HT1080 (cell line): ENCODE measurements around the gene SPPL3. TPM values are rescaled to one million over a fixed set of nuclear protein-coding genes. Genes with fewer than 3 reads are reported as not detected.
"Not testable (repeated sequence)": the region's sequence is repeated elsewhere in the genome, so short reads cannot be mapped to it uniquely, and the experiment has no call there.

Experiments used
- DNase-seq: peaks from one replicate; pipeline ENCODE4 v3.0.0-alpha.2; 2015; ENCODE audit warnings: low read depth
- polyA plus RNA-seq, 2 experiments: library from polyadenylated mRNA; depleted of rRNA; stranded (reverse); fragments of >200 nt; gene quantifications; 2 replicates each; pipeline ENCODE4 v1.2.3, GENCODE V29; 2015
- total RNA-seq: library from RNA; depleted of rRNA; stranded (reverse); fragments of >200 nt; shearing (Covaris generic); gene quantifications from 2 replicates; pipeline ENCODE4 v1.2.3, GENCODE V29; 2014; rRNA removed

SPPL3 gene, protein sequence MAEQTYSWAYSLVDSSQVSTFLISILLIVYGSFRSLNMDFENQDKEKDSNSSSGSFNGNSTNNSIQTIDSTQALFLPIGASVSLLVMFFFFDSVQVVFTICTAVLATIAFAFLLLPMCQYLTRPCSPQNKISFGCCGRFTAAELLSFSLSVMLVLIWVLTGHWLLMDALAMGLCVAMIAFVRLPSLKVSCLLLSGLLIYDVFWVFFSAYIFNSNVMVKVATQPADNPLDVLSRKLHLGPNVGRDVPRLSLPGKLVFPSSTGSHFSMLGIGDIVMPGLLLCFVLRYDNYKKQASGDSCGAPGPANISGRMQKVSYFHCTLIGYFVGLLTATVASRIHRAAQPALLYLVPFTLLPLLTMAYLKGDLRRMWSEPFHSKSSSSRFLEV
- 3.6 and 17.0 TPM in 2 replicates for total RNA-seq
- 57.2 and 57.7 TPM in 2 replicates for polyA plus RNA-seq (2015; cell fraction: cytosol; rRNA removed)
- 17.5 and 30.9 TPM in 2 replicates for polyA plus RNA-seq (2015; cell fraction: nucleus; rRNA removed)

DNA sequence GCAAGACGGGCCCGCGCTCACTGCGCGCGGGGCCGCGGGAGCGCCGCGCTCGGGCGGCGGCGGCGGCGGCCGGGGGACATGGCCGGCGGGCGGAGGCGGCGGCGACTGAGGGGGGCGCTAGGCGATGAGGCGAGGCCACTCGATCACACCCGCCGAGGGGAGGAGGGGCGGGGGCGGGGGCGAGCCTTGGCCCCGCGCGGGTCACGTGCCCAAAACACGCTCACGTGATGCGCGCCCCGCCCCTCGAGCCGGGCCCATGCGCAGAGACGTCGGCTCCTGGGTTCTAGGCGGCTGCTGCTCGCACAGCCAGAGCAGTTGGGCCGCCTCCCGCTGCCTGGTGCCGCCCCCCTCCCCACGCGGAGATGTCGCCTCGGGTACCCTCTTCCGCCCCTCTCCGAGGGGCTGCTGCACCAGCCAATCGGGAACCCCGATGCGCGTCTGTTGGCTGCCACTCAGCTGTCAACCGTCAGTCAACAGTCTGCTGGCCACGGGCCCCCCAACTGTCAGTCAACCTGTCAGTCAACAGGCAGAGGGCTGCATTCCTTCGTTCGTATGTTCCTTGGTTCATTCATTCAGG is at the start of gene SPPL3:
TSS of gene SPPL3 (minus strand) at position 162 of the 577 bp plus-strand sequence. CDS start 491 bp downstream, outside the sequence.
- peak; percentile 81 for DNase-seq

DNA sequence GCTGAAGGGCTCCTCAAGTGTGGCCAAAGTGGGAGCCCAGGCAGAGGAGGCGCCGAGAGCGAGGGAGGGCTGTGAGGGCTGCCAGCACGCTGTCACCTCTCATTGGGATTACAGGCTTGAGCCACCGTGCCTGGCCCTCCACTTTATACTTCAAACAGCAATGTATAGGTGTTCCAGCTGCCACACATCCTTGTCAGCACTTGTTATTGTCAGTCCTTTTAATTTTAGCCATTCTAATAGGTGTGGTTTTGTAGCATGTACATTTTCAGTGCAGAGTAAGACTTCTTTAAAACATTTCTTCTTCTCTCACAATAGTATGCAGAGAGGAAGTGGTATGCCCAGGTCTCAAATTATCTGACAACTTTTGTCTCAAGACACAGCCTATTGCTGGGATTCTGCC is 46.6 kb upstream of the SPPL3 start:
- DNase-seq: no peak

DNA sequence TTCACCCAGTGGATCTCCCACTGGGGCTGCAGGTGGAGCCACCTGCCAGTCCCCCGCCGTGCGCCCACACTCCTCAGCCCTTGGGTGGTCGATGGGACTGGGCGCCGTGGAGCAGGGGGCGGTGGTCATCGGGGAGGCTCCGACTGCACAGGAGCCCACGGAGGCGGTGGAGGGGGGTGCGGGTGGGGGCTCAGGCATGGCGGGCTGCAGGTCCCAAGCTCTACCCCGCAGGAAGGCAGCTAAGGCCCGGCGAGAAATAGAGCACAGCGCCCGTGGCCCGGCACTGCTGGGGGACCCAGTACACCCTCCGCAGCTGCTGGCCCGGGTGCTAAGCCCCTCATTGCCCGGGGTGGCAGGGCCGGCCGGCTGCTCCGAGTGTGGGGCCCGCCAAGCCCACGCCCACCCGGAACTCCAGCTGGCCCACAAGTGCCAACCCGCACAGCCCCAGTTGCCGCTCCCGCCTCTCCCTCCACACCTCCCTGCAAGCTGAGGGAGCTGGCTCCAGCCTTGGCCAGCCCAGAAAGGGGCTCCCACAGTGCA is 46.2 kb upstream of the SPPL3 start:
- not testable (repeated sequence) for DNase-seq

GRCh38 chr12:120945516-120945915 is 41.4 kb upstream of the SPPL3 start:
- not testable (repeated sequence) for DNase-seq

DNA sequence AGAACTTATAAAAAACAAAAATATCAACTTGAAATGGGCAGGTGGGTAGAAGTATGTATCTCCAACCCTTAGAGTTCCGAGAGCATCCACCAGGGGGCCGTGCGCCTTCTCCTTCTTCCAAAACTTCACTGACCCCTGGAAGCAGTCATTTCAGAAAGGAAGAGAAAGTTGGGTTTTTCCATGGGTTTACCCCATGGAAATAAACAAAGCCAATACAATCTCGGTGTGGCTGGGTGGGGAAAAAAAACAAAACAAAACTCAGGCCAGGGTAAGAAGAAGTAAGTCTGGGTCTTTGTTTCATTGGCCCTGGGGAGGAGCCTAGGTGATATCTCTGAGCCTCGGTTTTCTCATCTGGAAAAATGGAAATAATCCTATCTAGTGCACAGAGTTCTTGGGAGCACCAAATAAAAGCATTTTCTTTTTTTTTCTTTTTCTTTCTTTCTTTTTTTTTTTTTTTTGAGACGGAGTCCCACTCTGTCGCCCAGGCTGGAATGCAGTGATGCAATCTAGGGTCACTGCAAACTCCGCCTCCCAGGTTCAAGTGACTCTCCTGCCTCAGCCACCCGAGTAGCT is 40.6 kb upstream of the SPPL3 start:
- DNase-seq: peak; percentile 45

GRCh38 chr12:120943482-120943881 is 39.3 kb upstream of the SPPL3 start:
- no peak for DNase-seq

DNA sequence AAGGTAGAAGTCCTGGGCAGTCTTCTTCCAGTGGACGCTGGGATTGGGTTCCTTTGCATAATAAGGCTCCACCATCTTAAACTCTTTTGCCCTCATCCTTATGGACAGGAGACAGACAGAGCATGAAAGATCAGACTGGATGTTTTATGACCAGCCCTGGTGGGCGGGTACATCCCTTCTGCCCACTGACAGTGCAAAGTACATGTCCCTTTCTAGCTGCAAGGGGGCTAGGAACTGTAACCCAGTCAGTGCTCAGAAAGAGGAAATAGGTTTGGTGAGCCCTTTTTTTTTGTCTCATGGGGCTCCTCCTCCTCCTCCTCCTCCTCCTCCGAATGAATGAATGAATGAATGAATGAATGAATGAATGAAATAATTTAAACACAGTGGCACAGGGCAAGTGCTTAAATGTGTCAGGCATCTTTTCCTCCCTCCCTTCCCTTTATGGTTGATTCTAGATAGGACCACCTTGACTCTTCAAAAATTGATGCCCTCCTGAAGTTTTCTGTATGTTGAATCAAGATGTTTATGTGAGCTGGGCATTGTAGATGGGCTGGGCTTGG is 37.8 kb upstream of the SPPL3 start:
- no peak for DNase-seq

- no peak for DNase-seq
Observed at GRCh38 chr12:120941412-120941811, 37.3 kb upstream of the SPPL3 start.

- DNase-seq: peak; percentile 25
Observed at GRCh38 chr12:120940799-120941198, 36.6 kb upstream of the SPPL3 start.

DNA sequence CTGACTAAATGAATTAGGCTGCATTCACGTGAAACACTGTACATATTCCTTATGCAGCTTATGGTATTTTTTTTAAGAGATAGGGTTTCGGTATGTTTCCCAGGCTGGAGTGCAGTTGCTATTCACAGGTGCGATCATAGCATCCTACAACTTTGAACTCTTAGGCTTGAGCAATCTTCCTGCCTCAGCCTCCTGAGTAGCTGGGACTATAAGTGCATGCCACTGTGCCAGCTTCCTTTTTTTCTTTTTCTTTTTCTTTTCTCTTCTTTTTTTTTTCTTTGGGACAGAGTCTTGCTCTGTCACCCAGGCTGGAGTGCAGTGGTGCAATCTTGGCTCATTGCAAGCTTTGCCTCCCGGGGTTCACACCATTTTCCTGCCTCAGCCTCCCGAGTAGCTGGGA is 35.8 kb upstream of the SPPL3 start:
- no peak for DNase-seq

DNA sequence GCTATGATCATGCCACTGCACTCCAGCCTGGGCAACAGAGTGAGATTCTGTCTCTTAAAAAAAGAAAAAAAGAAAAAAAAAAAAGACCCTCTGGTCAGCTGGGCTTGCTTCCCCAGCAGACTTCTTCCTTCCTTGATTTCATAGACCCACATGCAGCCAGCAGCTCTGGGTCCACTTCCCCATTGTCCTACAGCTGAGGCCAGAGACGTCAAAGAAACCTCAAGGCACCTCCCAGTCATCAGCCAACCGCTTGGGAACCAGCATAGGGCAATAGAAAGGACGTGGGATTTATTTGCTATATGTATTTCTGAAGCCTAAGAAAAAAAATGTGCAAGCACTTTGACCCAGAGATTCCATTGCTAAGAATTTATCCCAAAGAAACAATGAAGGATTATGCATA is 35.4 kb upstream of the SPPL3 start:
- DNase-seq: no peak

- no peak for DNase-seq
Observed at GRCh38 chr12:120938496-120938895, 34.3 kb upstream of the SPPL3 start.

DNA sequence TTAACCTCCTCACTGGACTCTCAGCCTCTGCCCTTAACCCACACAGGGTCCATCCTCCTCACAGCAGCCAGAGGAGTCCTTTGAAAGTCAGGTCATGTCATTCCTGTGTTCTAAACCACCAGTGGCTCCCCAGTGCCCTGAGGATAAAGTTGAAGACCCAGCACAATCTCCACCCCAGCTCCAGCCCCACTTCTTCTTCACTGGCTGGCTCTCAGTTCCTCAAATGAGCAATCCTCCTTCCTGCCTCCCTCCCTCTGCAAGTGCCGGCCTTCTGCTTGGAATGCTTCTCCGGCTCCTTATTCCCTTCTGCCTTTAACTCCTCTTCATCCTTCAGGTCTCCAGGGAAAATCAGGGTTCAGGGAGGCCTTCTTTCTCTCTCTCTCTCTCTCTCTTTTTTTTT is 32.0 kb upstream of the SPPL3 start:
- DNase-seq: no peak

DNA sequence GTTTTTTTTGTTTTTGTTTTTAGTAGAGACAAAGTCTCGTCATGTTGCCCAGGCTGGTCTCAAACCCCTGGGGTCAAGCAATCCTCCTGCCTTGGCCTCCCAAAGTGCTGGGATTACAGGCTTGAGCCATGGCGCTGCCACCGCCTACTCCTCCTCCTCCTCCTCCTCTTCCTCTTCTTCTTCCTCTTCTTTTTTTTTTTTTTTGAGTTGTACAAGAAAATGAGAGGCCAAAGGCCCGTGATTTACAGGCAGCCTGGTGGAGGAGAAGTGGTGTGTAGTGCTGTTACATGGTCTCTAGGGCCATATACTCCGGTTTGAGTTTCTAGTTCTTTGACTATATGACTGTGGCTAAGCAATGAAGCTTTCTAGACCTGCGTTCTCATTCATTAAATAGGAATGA is 29.6 kb upstream of the SPPL3 start:
- DNase-seq: no peak

GRCh38 chr12:120932956-120933526 is 28.9 kb upstream of the SPPL3 start:
- no peak for DNase-seq

GRCh38 chr12:120932058-120932457 is 27.9 kb upstream of the SPPL3 start:
- DNase-seq: no peak

DNA sequence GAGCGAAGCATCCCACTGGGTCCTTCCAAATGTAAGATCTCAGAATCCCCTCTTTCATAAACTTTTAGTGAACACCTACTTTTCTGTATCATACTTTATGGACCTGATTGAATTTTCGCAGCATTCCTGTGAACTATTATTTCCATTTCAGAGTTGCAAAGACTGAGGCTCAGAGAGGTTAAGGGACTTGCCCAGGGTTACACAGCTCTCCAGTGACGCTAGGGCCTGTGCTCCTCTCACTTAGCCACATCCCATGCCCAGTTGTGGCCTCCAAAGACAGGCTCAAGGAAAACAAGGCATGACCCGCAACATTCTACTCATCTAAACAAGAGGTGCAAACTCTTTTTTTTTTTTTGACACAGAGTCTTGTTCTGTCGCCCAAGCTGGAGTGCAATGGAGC is 25.9 kb upstream of the SPPL3 start:
- DNase-seq: no peak

- DNase-seq: no peak
Observed at GRCh38 chr12:120928864-120929652, 24.9 kb upstream of the SPPL3 start.

GRCh38 chr12:120925740-120926563 is 21.8 kb upstream of the SPPL3 start:
- DNase-seq: no peak

GRCh38 chr12:120922279-120922678 is 18.1 kb upstream of the SPPL3 start:
- DNase-seq: no peak
